PC-9 (cell line): ENCODE results near the gene TLK2. TPM values are rescaled to one million over a fixed set of nuclear protein-coding genes. Genes with fewer than 3 reads are reported as not detected.

Source experiments
- BruUV-seq: library from RNA; stranded (reverse); fragments of 400-500 nt; replicated peaks from 2 replicates; lab custom pipeline; 2021; lab: Mats Ljungman, UMichigan
- CTCF ChIA-PET: fragments of 300-600 bp; sonication (Branson Sonifier 250); formaldehyde crosslinking; loops from one replicate; lab custom pipeline; 2022; ENCODE audit warnings: antibody characterized with exemption; lab: Charles Lee
- POLR2A ChIA-PET: fragments of 300-600 bp; sonication (Branson Sonifier 250); formaldehyde crosslinking; loops from one replicate; lab custom pipeline; 2022; ENCODE audit warnings: antibody characterized with exemption; ENCODE audit not compliant: unreplicated experiment; lab: Charles Lee
- DNase-seq, 2 experiments: peaks; one replicate each; pipeline versions ENCODE4 v3.0.0 to v3.0.0-alpha.2; 2015 to 2022; ENCODE audit warnings: mixed read lengths in 1 of 2
- H2AFZ ChIP-seq: fragments of 200-600 bp; sonication (generic); 2 replicates; pipeline ENCODE4 v1.8.1; 2017; ENCODE audit warnings: antibody characterized with exemption
- H3F3A ChIP-seq: fragments of 200-600 bp; sonication (generic); 2 replicates; pipeline ENCODE4 v1.8.1; 2017; ENCODE audit warnings: antibody characterized with exemption, mild to moderate bottlenecking, low read depth; ENCODE audit not compliant: insufficient read depth
- H3K27ac ChIP-seq: fragments of 200-600 bp; sonication (generic); 2 replicates; pipeline ENCODE4 v1.6.1; 2016; ENCODE audit warnings: mixed run types
- H3K27me3 ChIP-seq: fragments of 200-600 bp; sonication (generic); 2 replicates; pipeline ENCODE4 v1.6.1; 2016; ENCODE audit warnings: low read depth, mixed run types; ENCODE audit not compliant: insufficient read depth
- H3K36me3 ChIP-seq: fragments of 200-600 bp; sonication (generic); 2 replicates; pipeline ENCODE4 v1.6.1; 2016; ENCODE audit warnings: low read depth, mixed run types
- H3K4me1 ChIP-seq: fragments of 200-600 bp; sonication (generic); replicated peaks from 2 replicates; pipeline ENCODE4 v1.6.1; 2016; ENCODE audit warnings: mixed run types; ENCODE audit not compliant: insufficient read depth
- H3K4me2 ChIP-seq: fragments of 200-600 bp; sonication (generic); 2 replicates; pipeline ENCODE4 v1.6.1; 2017; ENCODE audit warnings: mixed run types
- H3K4me3 ChIP-seq: fragments of 200-600 bp; sonication (generic); 2 replicates; pipeline ENCODE4 v1.6.1; 2016; ENCODE audit warnings: mixed run types
- H3K79me2 ChIP-seq: fragments of 200-600 bp; sonication (generic); 2 replicates; pipeline ENCODE4 v1.6.1; 2017; ENCODE audit warnings: low read depth, mixed run types
- H3K9me2 ChIP-seq: fragments of 200-600 bp; sonication (generic); 2 replicates; pipeline ENCODE4 v1.8.1; 2017; ENCODE audit warnings: mild to moderate bottlenecking; ENCODE audit not compliant: insufficient read depth
- H3K9me3 ChIP-seq: fragments of 200-600 bp; sonication (generic); 2 replicates; pipeline ENCODE4 v1.8.1; 2016; ENCODE audit warnings: low read depth; ENCODE audit not compliant: insufficient read depth
- H4K20me1 ChIP-seq: fragments of 200-600 bp; sonication (generic); 2 replicates; pipeline ENCODE4 v1.8.1; 2017; ENCODE audit not compliant: insufficient read depth
- CTCF ChIP-seq: fragments of 200-600 bp; sonication (generic); conservative IDR thresholded peaks from 2 replicates; pipeline ENCODE4 v1.6.1; 2017; ENCODE audit warnings: mixed run types, antibody characterized with exemption, mild to moderate bottlenecking, moderate library complexity
- EZH2 ChIP-seq: fragments of 200-600 bp; sonication (generic); IDR thresholded peaks from 2 replicates; pipeline ENCODE4 v1.8.0; 2017; ENCODE audit warnings: antibody characterized with exemption, low read depth
- intact Hi-C: fragments of 100-400 bp; cut with micrococcal nuclease; formaldehyde crosslinking; loops from one replicate; pipeline ENCODE4 v1.10.0; 2022; ENCODE audit not compliant: unreplicated experiment
- total RNA-seq: library from RNA; stranded (reverse); gene quantifications from 2 replicates; pipeline ENCODE4 v1.2.3, GENCODE V29; 2021

TLK2 gene
- total RNA-seq, 1 experiment from 2014 or later: 40.7 TPM

GRCh38 chr17:62641951-62642350 lies 163.3 kb downstream of the TLK2 start:
- no peak overlapping the region for H3K27ac ChIP-seq
- no peaks in the 10 kb centered on the region for H3K9me2 ChIP-seq
- BruUV-seq: no TSS peak
- H3K36me3 ChIP-seq: no peaks in the 10 kb centered on the region
- no peak for TF ChIP-seq CTCF
- no peak for TF ChIP-seq EZH2
- no peak overlapping the region for H2AFZ ChIP-seq
- H3K9me3 ChIP-seq: no peaks in the 10 kb centered on the region
- DNase-seq: no peak
- intact Hi-C loops: no loop called here
- no peak overlapping the region for H3K4me2 ChIP-seq
- CTCF ChIA-PET: no interaction called here
- H3F3A ChIP-seq: no peaks in the 10 kb centered on the region
- H3K27me3 ChIP-seq: no peaks in the 10 kb centered on the region
- no peaks in the 10 kb centered on the region for H3K4me1 ChIP-seq
- POLR2A ChIA-PET: no interaction called here
- no peaks in the 10 kb centered on the region for H4K20me1 ChIP-seq
- no peak overlapping the region for H3K4me3 ChIP-seq
- H3K79me2 ChIP-seq: no peaks in the 10 kb centered on the region

- no TSS peak for BruUV-seq
- intact Hi-C loops: no loop called here
- TF ChIP-seq EZH2 (no peak), CTCF (no peak)
- ChIA-PET POLR2A (no interaction called here), CTCF (no interaction called here)
- Histone ChIP-seq H3K9me3 (no peaks in the 10 kb centered on the region), H3K4me1 (no peaks in the 10 kb centered on the region), H3K79me2 (no peaks in the 10 kb centered on the region), H3K9me2 (no peaks in the 10 kb centered on the region), H3K36me3 (no peaks in the 10 kb centered on the region), H3K4me2 (no peak overlapping the region), H3K27ac (no peak overlapping the region), H3F3A (0 out of 2 replicates have a peak, but pooled peaks cover 4% of the 10 kb centered on the region), H3K27me3 (no peaks in the 10 kb centered on the region), H4K20me1 (no peaks in the 10 kb centered on the region), H2AFZ (no peak overlapping the region), H3K4me3 (no peak overlapping the region)
- no peak for DNase-seq
These were observed 164.9 kb downstream of the TLK2 start for GRCh38 chr17:62643496-62643895.

GRCh38 chr17:62644487-62645173 lies 166.0 kb downstream of the TLK2 start:
- BruUV-seq: no TSS peak
- no peak for DNase-seq
- Histone ChIP-seq H3K27ac (no peak overlapping the region), H3K36me3 (no peaks in the 10 kb centered on the region), H3K9me2 (no peaks in the 10 kb centered on the region), H3K4me1 (no peaks in the 10 kb centered on the region), H3K27me3 (no peaks in the 10 kb centered on the region), H3K79me2 (no peaks in the 10 kb centered on the region), H3F3A (0 out of 2 replicates have a peak, but pooled peaks cover 4% of the 10 kb centered on the region), H3K9me3 (no peaks in the 10 kb centered on the region), H4K20me1 (no peaks in the 10 kb centered on the region), H3K4me3 (no peak overlapping the region), H2AFZ (no peak overlapping the region), H3K4me2 (no peak overlapping the region)
- TF ChIP-seq CTCF: no peak
- TF ChIP-seq EZH2: no peak
- intact Hi-C loops: no loop called here
- ChIA-PET POLR2A (no interaction called here), CTCF (no interaction called here)
